Measurements from ENCODE around the gene ABHD3. TPM values are rescaled to one million over a fixed set of nuclear protein-coding genes. Genes with fewer than 3 reads are reported as not detected.

Gene ABHD3
- polyA plus RNA-seq, 1 donor from 2014 or later: 7.9 TPM

DNA sequence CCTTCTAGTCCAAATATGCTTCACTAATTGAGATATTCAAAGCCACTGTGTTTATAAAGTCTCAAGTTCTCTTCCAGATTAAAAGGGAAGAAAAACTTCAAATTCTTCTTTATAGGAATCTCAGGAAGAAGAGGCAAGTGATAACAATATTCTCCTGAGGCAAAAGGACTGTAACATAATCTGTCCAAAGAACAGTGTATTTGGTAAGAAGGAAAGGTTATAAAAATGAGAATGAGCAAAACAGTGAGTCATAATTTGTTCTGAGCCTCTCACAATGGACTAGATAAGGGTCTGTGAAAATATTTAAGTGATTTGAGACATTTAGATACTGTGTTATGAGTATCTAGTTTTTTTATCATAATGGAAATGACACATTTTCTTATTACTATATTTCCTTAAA, 48.2 kb downstream of the ABHD3 start:
- Histone ChIP-seq H3K36me3 (ENCODE audit: insufficient read depth, low read length) (no peaks in the 10 kb centered on the region), H3K27me3 (ENCODE audit: insufficient read depth, low read depth, low read length) (no peaks in the 10 kb centered on the region), H3K9me3 (ENCODE audit: low read length) (no peaks in the 10 kb centered on the region), H4K20me1 (ENCODE audit: insufficient read depth) (no peaks in the 10 kb centered on the region), H3K79me2 (replicated peaks; ENCODE audit: insufficient read depth, low read length) (no peaks in the 10 kb centered on the region), H3K27ac (ENCODE audit: low read length) (no peak overlapping the region), H3K4me2 (ENCODE audit: low read length) (no peak overlapping the region), H3K4me3 (ENCODE audit: low read length) (no peak overlapping the region), H3K9me2 (ENCODE audit: insufficient read depth, low read length) (no peaks in the 10 kb centered on the region), H2AFZ (ENCODE audit: low read depth, low read length) (no peak overlapping the region), H3F3A (ENCODE audit: insufficient read depth, low read length, poor library complexity, severe bottlenecking) (no peaks in the 10 kb centered on the region), H3K9ac (ENCODE audit: low read length) (no peak overlapping the region)
- TF ChIP-seq EZH2 (IDR thresholded peaks at IDR 0.05; ENCODE audit: borderline replicate concordance, insufficient read depth, low read length, poor library complexity, severe bottlenecking) (no peak), POLR2AphosphoS5 (IDR thresholded peaks at IDR 0.05) (no peak), REST (IDR thresholded peaks at IDR 0.05; ENCODE audit: borderline replicate concordance) (no peak), MXI1 (conservative IDR thresholded peaks at IDR 0.05; ENCODE audit: poor library complexity, severe bottlenecking) (no peak), SMC3 (conservative IDR thresholded peaks at IDR 0.05; ENCODE audit: poor library complexity) (no peak), RAD21 (conservative IDR thresholded peaks at IDR 0.05) (no peak), CTCF (IDR thresholded peaks at IDR 0.05; ENCODE audit: poor library complexity, severe bottlenecking) (no peak), EP300 (conservative IDR thresholded peaks at IDR 0.05; ENCODE audit: poor library complexity, severe bottlenecking) (no peak), TAF1 (IDR thresholded peaks at IDR 0.05; ENCODE audit: low read depth) (no peak)

DNA sequence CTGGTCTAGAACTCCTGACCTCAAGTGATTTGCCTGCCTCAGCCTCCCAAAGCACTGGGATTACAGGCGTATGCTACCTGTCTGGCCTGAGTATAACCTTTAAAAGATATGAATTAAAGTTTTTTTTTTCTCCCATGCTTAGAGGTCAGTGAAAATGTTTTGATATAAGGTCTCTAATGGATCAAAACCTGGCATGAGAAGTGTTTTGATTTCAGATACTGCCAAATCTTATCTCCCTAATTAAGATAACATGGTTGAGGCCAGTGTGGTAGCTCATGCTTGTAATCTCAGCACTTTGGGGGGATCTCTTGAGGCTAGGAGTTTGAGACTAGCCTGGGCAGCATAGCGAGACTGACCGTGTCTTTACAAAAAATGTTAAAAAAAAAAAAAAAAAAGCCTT, 51.2 kb downstream of the ABHD3 start:
- Histone ChIP-seq H3F3A (ENCODE audit: insufficient read depth, low read length, poor library complexity, severe bottlenecking) (no peaks in the 10 kb centered on the region), H3K4me2 (ENCODE audit: low read length) (no peak overlapping the region), H3K36me3 (ENCODE audit: insufficient read depth, low read length) (no peaks in the 10 kb centered on the region), H3K4me3 (ENCODE audit: low read length) (no peak overlapping the region), H3K9me3 (ENCODE audit: low read length) (no peaks in the 10 kb centered on the region), H3K9me2 (ENCODE audit: insufficient read depth, low read length) (no peaks in the 10 kb centered on the region), H3K79me2 (replicated peaks; ENCODE audit: insufficient read depth, low read length) (no peaks in the 10 kb centered on the region), H3K27ac (ENCODE audit: low read length) (no peak overlapping the region), H3K27me3 (ENCODE audit: insufficient read depth, low read depth, low read length) (no peaks in the 10 kb centered on the region), H3K9ac (ENCODE audit: low read length) (no peak overlapping the region), H2AFZ (ENCODE audit: low read depth, low read length) (no peak overlapping the region), H4K20me1 (ENCODE audit: insufficient read depth) (no peaks in the 10 kb centered on the region)
- TF ChIP-seq CTCF (IDR thresholded peaks at IDR 0.05; ENCODE audit: poor library complexity, severe bottlenecking): no peak

Measured in neural cell (in vitro differentiated cells).